NCI-H187 (cell line): ENCODE results near the gene GGTA1.
A peak's percentile ranks its signal among the peaks of the same experiment; 100 is the strongest.

ENCODE experiments used
- DNase-seq, 2 experiments: peaks; one replicate each; lab custom pipeline; 2025; lab: John Stamatoyannopoulos, UW

The GGTA1 gene

GRCh38 chr9:121499177-121499426, 542 bp downstream of the GGTA1 start:
- no peak for DNase-seq

- DNase-seq = no peak
These were observed 1.0 kb downstream of the GGTA1 start for GRCh38 chr9:121498487-121499176.

- DNase-seq = peak; percentile 10 to 56
These were observed 1.5 kb downstream of the GGTA1 start for GRCh38 chr9:121498150-121498486.

- DNase-seq = no peak
These were observed 3.7 kb downstream of the GGTA1 start for GRCh38 chr9:121495976-121496375.

- DNase-seq = no peak
These were observed 5.5 kb downstream of the GGTA1 start for GRCh38 chr9:121494192-121494591.

GRCh38 chr9:121491111-121491510, 8.5 kb downstream of the GGTA1 start:
- no peak for DNase-seq

- DNase-seq = no peak
These were observed 10.3 kb downstream of the GGTA1 start for GRCh38 chr9:121489344-121489743.

- no peak for DNase-seq
These were observed 13.6 kb downstream of the GGTA1 start for GRCh38 chr9:121486043-121486442.

- no peak for DNase-seq
These were observed 14.0 kb downstream of the GGTA1 start for GRCh38 chr9:121485623-121486022.

- no peak for DNase-seq
These were observed 14.8 kb downstream of the GGTA1 start for GRCh38 chr9:121484651-121485446.

- no peak for DNase-seq
These were observed 16.1 kb downstream of the GGTA1 start for GRCh38 chr9:121483473-121484031.

- no peak for DNase-seq
These were observed 16.6 kb downstream of the GGTA1 start for GRCh38 chr9:121483049-121483448.

- DNase-seq = no peak
These were observed 20.6 kb downstream of the GGTA1 start for GRCh38 chr9:121478816-121479676.

- DNase-seq = no peak
These were observed 23.5 kb downstream of the GGTA1 start for GRCh38 chr9:121476156-121476555.

GRCh38 chr9:121474231-121474947, 25.3 kb downstream of the GGTA1 start:
- no peak for DNase-seq

- no peak for DNase-seq
These were observed 26.4 kb downstream of the GGTA1 start for GRCh38 chr9:121473229-121473628.

- DNase-seq = no peak
These were observed 27.2 kb downstream of the GGTA1 start for GRCh38 chr9:121472446-121472845.

GRCh38 chr9:121466142-121466541, 33.5 kb downstream of the GGTA1 start:
- DNase-seq = no peak

GRCh38 chr9:121464968-121465367, 34.7 kb downstream of the GGTA1 start:
- no peak for DNase-seq

- DNase-seq = no peak
These were observed 36.4 kb downstream of the GGTA1 start for GRCh38 chr9:121463026-121463807.

GRCh38 chr9:121459513-121459912, 40.1 kb downstream of the GGTA1 start:
- no peak for DNase-seq
